ENCODE data around the gene SCNN1A.

DNA sequence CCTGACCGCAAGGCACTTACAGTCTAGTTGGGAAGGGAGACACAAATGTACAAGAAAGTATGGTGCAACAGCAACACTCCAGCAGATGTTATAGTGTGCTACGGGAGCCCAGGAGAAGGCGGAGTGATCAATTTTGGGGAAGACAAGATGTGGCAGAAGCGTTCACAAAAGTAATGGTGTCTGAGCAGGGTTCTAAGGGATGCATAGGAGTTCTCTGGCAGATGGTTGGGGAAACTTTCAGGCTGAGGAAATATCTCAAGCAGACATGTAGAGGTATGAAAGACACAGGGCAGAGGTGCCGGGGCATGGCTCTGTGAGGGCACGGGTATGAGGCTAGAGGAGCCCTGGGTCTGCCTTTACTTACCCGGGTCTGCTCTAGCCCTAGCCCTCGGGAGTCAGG is 28.4 kb downstream of the SCNN1A start:
- no peak for TF ChIP-seq POLR2AphosphoS5 (IDR thresholded peaks at IDR 0.05)
- TF ChIP-seq POLR2A (IDR thresholded peaks at IDR 0.05): no peak
- TF ChIP-seq EP300 (IDR thresholded peaks at IDR 0.05): no peak
- TF ChIP-seq, protein P1, sequence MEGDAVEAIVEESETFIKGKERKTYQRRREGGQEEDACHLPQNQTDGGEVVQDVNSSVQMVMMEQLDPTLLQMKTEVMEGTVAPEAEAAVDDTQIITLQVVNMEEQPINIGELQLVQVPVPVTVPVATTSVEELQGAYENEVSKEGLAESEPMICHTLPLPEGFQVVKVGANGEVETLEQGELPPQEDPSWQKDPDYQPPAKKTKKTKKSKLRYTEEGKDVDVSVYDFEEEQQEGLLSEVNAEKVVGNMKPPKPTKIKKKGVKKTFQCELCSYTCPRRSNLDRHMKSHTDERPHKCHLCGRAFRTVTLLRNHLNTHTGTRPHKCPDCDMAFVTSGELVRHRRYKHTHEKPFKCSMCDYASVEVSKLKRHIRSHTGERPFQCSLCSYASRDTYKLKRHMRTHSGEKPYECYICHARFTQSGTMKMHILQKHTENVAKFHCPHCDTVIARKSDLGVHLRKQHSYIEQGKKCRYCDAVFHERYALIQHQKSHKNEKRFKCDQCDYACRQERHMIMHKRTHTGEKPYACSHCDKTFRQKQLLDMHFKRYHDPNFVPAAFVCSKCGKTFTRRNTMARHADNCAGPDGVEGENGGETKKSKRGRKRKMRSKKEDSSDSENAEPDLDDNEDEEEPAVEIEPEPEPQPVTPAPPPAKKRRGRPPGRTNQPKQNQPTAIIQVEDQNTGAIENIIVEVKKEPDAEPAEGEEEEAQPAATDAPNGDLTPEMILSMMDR (IDR thresholded peaks at IDR 0.05): no peak

All from suprapubic skin (tissue), 4 donors.